GM23248 (cell line): ENCODE data around the gene C2CD4D.

Experiments used
- EZH2 ChIP-seq: fragments of 200-600 bp; sonication (generic); IDR thresholded peaks from 2 replicates; pipeline ENCODE4 v1.6.1; 2018; ENCODE audit warnings: antibody characterized with exemption, mild to moderate bottlenecking; ENCODE audit not compliant: insufficient read depth, poor library complexity, severe bottlenecking
- EZH2phosphoT487 ChIP-seq: fragments of 200-600 bp; sonication (generic); IDR thresholded peaks from 2 replicates; pipeline ENCODE4 v1.6.1; 2018; ENCODE audit warnings: antibody characterized with exemption, moderate library complexity, mild to moderate bottlenecking, low read depth; ENCODE audit not compliant: insufficient read depth

DNA sequence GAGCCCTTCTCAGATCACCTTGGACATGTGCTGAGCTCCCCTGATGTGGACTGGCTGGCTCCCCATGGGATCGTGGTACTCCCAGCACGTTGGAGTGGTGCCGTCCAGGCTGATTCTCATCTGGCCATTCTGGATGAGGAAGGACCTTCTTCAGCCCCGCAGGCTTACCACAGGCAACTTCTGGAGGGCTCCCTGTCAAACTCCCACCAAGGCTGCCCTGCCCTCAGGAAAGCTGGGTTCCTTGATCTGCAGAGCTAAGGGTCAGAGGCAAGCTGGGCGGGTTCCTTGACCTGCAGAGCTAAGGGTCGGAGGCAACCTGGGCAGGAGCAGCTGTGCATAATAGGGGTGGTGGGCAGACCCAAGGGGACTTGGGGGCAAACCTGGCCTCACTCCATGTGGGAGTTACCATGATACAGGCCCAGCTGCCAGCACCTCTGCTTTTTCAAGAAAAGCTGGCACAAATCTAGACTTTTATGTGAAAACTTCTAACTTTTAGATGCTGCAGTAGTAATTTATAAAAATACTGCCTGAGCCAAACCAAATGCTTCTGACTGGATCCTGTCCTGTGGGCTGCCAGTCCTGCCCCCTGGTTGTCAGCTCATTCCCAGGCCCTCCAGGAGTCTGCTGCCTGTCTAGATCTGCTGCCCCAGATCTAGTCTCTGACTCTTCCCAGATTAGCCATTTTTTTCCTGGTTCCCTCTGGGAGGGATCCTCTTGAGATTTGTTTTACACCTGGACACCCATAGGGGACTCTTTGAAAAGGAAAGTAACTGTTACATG is 19.5 kb upstream of the C2CD4D start:
- TF ChIP-seq EZH2, result no peak
- no peak for TF ChIP-seq EZH2phosphoT487
